Measurements from ENCODE around the gene C12orf76.

The C12orf76 gene

DNA sequence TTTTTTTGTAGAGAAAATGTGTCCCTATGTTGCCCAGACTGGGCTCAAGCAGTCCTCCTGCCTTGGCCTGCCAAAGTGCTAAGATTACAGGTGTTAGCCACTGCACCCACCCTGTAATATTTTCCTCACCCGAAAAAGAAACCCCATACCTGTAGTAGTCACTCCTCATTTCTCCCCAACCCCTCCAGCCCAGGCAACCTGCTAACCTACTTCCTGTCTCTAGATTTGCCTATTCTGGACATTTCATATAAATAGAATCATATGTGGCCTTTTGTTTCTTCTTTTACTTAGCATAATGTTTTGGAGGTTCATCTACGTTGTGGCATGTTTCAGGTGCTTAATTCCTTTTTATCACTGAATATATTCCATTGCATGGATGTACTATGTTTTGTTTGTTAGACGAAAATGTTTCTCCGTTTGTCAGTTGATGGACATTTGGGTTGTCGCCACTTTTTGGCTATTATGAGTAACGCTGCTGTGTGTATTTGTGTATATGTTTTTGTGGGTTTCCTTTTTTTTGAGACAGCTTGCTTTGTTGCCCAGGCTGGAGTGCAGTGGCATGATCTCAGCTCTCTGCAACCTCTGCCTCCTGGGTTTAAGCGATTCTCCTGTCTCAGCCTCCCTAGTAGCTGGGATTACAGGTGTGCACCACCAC, 42.9 kb downstream of the C12orf76 start:
- DNase-seq (ENCODE audit: low read depth) = no peak
- H3K4me3 ChIP-seq (ENCODE audit: low read depth, low read length) = no peak overlapping the region
- TF ChIP-seq, protein P1, sequence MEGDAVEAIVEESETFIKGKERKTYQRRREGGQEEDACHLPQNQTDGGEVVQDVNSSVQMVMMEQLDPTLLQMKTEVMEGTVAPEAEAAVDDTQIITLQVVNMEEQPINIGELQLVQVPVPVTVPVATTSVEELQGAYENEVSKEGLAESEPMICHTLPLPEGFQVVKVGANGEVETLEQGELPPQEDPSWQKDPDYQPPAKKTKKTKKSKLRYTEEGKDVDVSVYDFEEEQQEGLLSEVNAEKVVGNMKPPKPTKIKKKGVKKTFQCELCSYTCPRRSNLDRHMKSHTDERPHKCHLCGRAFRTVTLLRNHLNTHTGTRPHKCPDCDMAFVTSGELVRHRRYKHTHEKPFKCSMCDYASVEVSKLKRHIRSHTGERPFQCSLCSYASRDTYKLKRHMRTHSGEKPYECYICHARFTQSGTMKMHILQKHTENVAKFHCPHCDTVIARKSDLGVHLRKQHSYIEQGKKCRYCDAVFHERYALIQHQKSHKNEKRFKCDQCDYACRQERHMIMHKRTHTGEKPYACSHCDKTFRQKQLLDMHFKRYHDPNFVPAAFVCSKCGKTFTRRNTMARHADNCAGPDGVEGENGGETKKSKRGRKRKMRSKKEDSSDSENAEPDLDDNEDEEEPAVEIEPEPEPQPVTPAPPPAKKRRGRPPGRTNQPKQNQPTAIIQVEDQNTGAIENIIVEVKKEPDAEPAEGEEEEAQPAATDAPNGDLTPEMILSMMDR (conservative IDR thresholded peaks at IDR 0.05; ENCODE audit: low read depth, low read length) = no peak

DNA sequence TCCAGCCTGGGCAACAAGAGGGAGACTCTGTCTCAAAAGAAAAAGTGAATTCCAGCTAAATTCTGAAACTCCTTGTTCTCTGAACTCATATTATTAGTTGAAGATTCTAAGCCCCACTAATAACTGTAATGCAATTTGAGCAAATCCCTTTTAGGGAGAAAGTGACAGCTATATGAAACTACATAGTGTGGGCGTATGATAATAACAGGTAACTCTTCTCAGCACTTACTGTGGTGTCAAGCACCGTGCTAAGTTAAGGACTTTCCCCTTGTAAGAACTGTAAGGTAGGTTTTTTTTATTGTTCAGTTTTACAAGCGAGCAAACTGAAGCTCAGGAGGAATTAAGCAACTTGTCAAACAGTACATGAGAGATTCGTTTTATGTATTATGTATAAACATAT, 43.7 kb downstream of the C12orf76 start:
- no peak overlapping the region for H3K4me3 ChIP-seq (ENCODE audit: low read depth, low read length)
- TF ChIP-seq, protein P1 (conservative IDR thresholded peaks at IDR 0.05; ENCODE audit: low read depth, low read length) = no peak
- DNase-seq (ENCODE audit: low read depth) = no peak

DNA sequence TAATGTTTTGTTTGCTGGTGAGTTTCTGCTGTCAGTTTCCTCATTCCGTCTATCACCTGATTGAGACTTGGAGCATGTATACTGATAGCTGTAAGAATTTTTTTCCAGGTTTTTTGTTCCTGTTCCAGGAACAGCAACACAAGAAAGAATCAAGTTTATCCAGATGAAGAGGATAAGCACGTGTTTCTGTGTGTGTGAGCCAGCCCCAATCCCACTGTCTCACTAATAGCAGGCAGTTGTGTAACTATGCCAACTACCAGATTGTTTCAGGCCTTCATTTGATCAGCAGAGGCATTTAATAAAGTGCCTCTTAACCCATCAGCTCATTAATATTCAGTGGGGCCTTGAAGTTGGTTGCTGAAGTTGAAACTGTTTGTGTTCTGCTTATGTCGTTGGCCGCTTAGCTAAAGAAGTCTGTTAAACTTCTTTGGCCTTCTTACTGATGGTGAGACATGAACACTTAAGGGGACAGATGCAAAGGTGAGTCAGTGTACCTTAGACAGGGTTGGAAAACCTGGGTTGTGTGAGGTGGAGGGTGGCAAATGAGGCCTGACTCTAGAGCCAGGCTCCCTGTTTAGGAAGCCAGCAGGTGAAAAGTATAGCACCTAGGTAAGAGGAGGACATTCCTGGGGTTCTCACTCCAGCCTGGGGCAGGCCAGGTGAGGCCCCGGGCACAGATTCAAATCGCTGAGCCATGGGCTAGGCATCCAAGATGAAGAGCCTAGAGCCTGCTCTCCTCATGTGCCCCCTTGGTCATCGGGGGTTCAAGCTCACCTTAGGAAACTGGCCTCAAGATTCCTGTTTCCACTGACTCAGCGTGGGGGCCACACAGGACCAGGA, 45.4 kb downstream of the C12orf76 start:
- TF ChIP-seq, protein P1 (conservative IDR thresholded peaks at IDR 0.05; ENCODE audit: low read depth, low read length) = no peak
- H3K4me3 ChIP-seq (ENCODE audit: low read depth, low read length) = no peak overlapping the region
- no peak for DNase-seq (ENCODE audit: low read depth)

DNA sequence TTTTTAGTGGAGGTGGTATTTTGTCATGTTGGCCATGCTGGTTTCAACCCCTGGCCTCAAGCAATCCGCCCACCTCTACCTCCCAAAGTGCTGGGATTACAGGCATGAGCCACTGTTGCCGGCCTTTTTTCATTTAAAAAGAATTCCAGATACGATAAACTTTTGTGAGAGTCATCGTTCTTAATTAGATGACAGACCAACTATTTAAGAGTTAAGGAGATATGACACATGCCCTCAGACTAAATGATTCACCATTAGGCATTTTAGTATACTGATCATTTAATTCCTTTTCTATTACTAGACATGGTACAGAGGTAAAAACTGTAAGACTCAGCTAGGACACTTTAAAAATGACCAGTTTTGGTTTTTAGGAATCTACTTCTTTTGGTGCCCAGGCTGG, 46.7 kb downstream of the C12orf76 start:
- no peak overlapping the region for H3K4me3 ChIP-seq (ENCODE audit: low read depth, low read length)
- no peak for DNase-seq (ENCODE audit: low read depth)
- TF ChIP-seq, protein P1 (conservative IDR thresholded peaks at IDR 0.05; ENCODE audit: low read depth, low read length) = no peak

DNA sequence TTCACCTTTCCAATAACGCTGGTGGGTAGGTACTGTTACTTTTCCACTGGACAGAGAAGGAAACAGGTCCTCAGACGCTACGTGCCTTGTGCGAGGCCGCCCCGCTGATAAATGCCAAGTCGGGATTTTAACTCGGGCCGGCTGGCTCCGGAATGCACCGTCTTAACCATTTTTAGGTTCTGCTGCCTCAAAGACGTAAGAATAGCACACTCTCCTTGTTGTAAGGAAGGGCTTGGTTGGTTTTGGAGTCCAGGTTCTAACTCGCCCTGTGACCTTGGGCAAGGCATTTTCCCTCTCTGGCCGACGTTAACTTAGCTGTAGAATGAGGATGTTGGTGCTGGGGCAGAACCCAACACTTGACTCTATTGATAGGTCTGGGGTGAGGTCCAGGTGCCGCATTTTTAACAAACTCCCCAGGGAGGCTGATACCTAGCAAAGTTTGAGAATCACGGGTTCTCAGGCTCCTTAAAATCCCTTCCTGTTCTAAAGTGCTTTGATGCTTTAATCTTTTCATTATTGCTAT, 48.3 kb downstream of the C12orf76 start:
- TF ChIP-seq, protein P1 (conservative IDR thresholded peaks at IDR 0.05; ENCODE audit: low read depth, low read length) = no peak
- peak overlapping the region; percentile 88 for H3K4me3 ChIP-seq (ENCODE audit: low read depth, low read length)
- DNase-seq (ENCODE audit: low read depth) = peak; percentile 49

DNA sequence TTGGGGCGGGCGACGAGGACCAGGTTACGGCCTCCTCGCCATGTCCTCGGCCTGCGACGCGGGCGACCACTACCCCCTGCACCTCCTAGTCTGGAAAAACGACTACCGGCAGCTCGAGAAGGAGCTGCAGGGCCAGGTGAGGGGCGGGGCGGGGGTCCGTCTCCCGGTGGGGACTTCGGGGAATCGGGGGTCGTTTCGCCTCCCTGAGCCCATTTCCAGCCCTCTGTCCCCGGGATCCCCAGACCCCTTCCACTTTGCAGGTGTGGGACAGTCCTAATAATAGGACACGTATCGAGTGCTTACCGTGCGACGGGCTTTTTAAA, 48.7 kb downstream of the C12orf76 start:
- peak overlapping the region; percentile 88 for H3K4me3 ChIP-seq (ENCODE audit: low read depth, low read length)
- DNase-seq (ENCODE audit: low read depth) = no peak
- TF ChIP-seq, protein P1 (conservative IDR thresholded peaks at IDR 0.05; ENCODE audit: low read depth, low read length) = no peak

All from choroid plexus epithelial cell (primary cell).